Measurements from ENCODE around the gene ZNF648. TPM values are rescaled to one million over a fixed set of nuclear protein-coding genes. Genes with fewer than 3 reads are reported as not detected.
"Not testable (repeated sequence)": the region's sequence is repeated elsewhere in the genome, so short reads cannot be mapped to it uniquely, and the experiment has no call there.

ZNF648 gene
- total and polyA plus RNA-seq, 2 donors (not counting 1 experiment from before 2014, with no cell fraction given) = not detected

GRCh38 chr1:182050481-182051448 lies 10.7 kb downstream of the ZNF648 start:
- Histone ChIP-seq H2AFZ (ENCODE audit: low read length) (no peak overlapping the region), H3K4me1 (ENCODE audit: control insufficient read depth, extremely low read depth, insufficient read depth, low read length) (no peaks in the 10 kb centered on the region), H3K9ac (ENCODE audit: insufficient read depth, low read length) (no peak overlapping the region), H3K9me3 (ENCODE audit: control insufficient read depth, insufficient read depth, low read depth, low read length) (no peaks in the 10 kb centered on the region), H3K4me2 (ENCODE audit: extremely low read depth, insufficient read depth, low read length) (no peak overlapping the region), H3K79me2 (ENCODE audit: control insufficient read depth, insufficient read depth, low read length) (no peaks in the 10 kb centered on the region), H3K36me3 (ENCODE audit: control insufficient read depth, insufficient read depth, low read length) (no peaks in the 10 kb centered on the region), H3K27me3 (ENCODE audit: control insufficient read depth, insufficient read depth, low read length) (no peaks in the 10 kb centered on the region), H4K20me1 (ENCODE audit: control insufficient read depth, extremely low read depth, insufficient read depth, low read length) (no peaks in the 10 kb centered on the region), H3K27ac (ENCODE audit: insufficient read depth, low read length) (no peak overlapping the region), H3K4me3 (replicated peaks in 1 of 4; ENCODE audit: control extremely low read depth in 1 of 4, insufficient read depth in 1 of 4, low read depth in 3 of 4, low read length in 4 of 4) (no peak overlapping the region)
- no peak for DNase-seq (ENCODE audit: low read depth in 2 of 2)
- no peak for TF ChIP-seq EZH2 (IDR thresholded peaks at IDR 0.05; ENCODE audit: low read length, missing control alignments)
- TF ChIP-seq, protein P1, sequence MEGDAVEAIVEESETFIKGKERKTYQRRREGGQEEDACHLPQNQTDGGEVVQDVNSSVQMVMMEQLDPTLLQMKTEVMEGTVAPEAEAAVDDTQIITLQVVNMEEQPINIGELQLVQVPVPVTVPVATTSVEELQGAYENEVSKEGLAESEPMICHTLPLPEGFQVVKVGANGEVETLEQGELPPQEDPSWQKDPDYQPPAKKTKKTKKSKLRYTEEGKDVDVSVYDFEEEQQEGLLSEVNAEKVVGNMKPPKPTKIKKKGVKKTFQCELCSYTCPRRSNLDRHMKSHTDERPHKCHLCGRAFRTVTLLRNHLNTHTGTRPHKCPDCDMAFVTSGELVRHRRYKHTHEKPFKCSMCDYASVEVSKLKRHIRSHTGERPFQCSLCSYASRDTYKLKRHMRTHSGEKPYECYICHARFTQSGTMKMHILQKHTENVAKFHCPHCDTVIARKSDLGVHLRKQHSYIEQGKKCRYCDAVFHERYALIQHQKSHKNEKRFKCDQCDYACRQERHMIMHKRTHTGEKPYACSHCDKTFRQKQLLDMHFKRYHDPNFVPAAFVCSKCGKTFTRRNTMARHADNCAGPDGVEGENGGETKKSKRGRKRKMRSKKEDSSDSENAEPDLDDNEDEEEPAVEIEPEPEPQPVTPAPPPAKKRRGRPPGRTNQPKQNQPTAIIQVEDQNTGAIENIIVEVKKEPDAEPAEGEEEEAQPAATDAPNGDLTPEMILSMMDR (conservative IDR thresholded peaks at IDR 0.05 in 1 of 2, IDR thresholded peaks at IDR 0.05 in 1 of 2; ENCODE audit: low read depth in 1 of 2, low read length in 2 of 2) = no peak

DNA sequence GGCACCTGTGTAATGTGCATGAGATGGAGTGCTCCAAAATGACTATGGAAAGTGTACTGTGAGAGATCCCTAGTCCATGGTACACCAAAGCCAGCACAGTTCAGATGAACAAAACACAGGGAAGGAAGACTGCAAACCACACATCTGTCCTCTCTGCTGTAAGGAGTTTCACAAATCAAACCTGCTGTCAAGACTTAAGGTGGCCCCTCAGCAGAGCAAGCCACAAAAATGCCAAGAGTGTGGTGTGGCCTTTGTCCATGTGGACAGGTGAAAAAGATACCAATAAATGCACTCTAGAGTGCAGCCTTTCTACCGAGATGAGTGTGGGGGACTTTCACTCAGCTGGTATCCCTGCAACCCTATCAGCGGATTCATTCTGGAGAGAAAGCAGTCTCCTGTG lies 12.9 kb downstream of the ZNF648 start:
- no peak for DNase-seq (ENCODE audit: low read depth in 2 of 2)
- Histone ChIP-seq H4K20me1 (ENCODE audit: control insufficient read depth, extremely low read depth, insufficient read depth, low read length) (no peaks in the 10 kb centered on the region), H2AFZ (ENCODE audit: low read length) (no peak overlapping the region), H3K4me3 (replicated peaks in 1 of 4; ENCODE audit: control extremely low read depth in 1 of 4, insufficient read depth in 1 of 4, low read depth in 3 of 4, low read length in 4 of 4) (no peak overlapping the region), H3K79me2 (ENCODE audit: control insufficient read depth, insufficient read depth, low read length) (no peaks in the 10 kb centered on the region), H3K4me2 (ENCODE audit: extremely low read depth, insufficient read depth, low read length) (no peak overlapping the region), H3K9me3 (ENCODE audit: control insufficient read depth, insufficient read depth, low read depth, low read length) (no peaks in the 10 kb centered on the region), H3K27me3 (ENCODE audit: control insufficient read depth, insufficient read depth, low read length) (no peaks in the 10 kb centered on the region), H3K4me1 (ENCODE audit: control insufficient read depth, extremely low read depth, insufficient read depth, low read length) (no peaks in the 10 kb centered on the region), H3K9ac (ENCODE audit: insufficient read depth, low read length) (no peak overlapping the region), H3K36me3 (ENCODE audit: control insufficient read depth, insufficient read depth, low read length) (no peaks in the 10 kb centered on the region), H3K27ac (ENCODE audit: insufficient read depth, low read length) (no peak overlapping the region)
- TF ChIP-seq, protein P1 (conservative IDR thresholded peaks at IDR 0.05 in 1 of 2, IDR thresholded peaks at IDR 0.05 in 1 of 2; ENCODE audit: low read depth in 1 of 2, low read length in 2 of 2) = no peak
- TF ChIP-seq EZH2 (IDR thresholded peaks at IDR 0.05; ENCODE audit: low read length, missing control alignments) = no peak

- no peak for TF ChIP-seq EZH2 (IDR thresholded peaks at IDR 0.05; ENCODE audit: low read length, missing control alignments)
- TF ChIP-seq, protein P1 (conservative IDR thresholded peaks at IDR 0.05 in 1 of 2, IDR thresholded peaks at IDR 0.05 in 1 of 2; ENCODE audit: low read depth in 1 of 2, low read length in 2 of 2) = no peak
- H3K27me3 ChIP-seq (ENCODE audit: control insufficient read depth, insufficient read depth, low read length) = no peaks in the 10 kb centered on the region
- no peak for DNase-seq (ENCODE audit: low read depth in 2 of 2)
Observed at GRCh38 chr1:182046763-182047162, 14.7 kb downstream of the ZNF648 start.

GRCh38 chr1:182045481-182045880 lies 16.0 kb downstream of the ZNF648 start:
- not testable (repeated sequence) for H3K79me2 ChIP-seq (ENCODE audit: control insufficient read depth, insufficient read depth, low read length); H4K20me1 ChIP-seq (ENCODE audit: control insufficient read depth, extremely low read depth, insufficient read depth, low read length); H3K4me3 ChIP-seq (replicated peaks in 1 of 4; ENCODE audit: control extremely low read depth in 1 of 4, insufficient read depth in 1 of 4, low read depth in 3 of 4, low read length in 4 of 4); H3K4me1 ChIP-seq (ENCODE audit: control insufficient read depth, extremely low read depth, insufficient read depth, low read length); H3K27ac ChIP-seq (ENCODE audit: insufficient read depth, low read length); H3K9me3 ChIP-seq (ENCODE audit: control insufficient read depth, insufficient read depth, low read depth, low read length); DNase-seq (ENCODE audit: low read depth in 2 of 2); H3K27me3 ChIP-seq (ENCODE audit: control insufficient read depth, insufficient read depth, low read length); H3K36me3 ChIP-seq (ENCODE audit: control insufficient read depth, insufficient read depth, low read length); H3K4me2 ChIP-seq (ENCODE audit: extremely low read depth, insufficient read depth, low read length); H3K9ac ChIP-seq (ENCODE audit: insufficient read depth, low read length); H2AFZ ChIP-seq (ENCODE audit: low read length)

More at GRCh38 chr1:182046763-182047162, 14.7 kb downstream of the ZNF648 start:
- H2AFZ ChIP-seq (ENCODE audit: low read length) = no peak overlapping the region
- no peaks in the 10 kb centered on the region for H3K36me3 ChIP-seq (ENCODE audit: control insufficient read depth, insufficient read depth, low read length)
- no peak overlapping the region for H3K27ac ChIP-seq (ENCODE audit: insufficient read depth, low read length)
- no peaks in the 10 kb centered on the region for H3K9me3 ChIP-seq (ENCODE audit: control insufficient read depth, insufficient read depth, low read depth, low read length)
- H3K4me3 ChIP-seq (replicated peaks in 1 of 4; ENCODE audit: control extremely low read depth in 1 of 4, insufficient read depth in 1 of 4, low read depth in 3 of 4, low read length in 4 of 4) = no peak overlapping the region
- H3K4me2 ChIP-seq (ENCODE audit: extremely low read depth, insufficient read depth, low read length) = no peak overlapping the region
- no peaks in the 10 kb centered on the region for H4K20me1 ChIP-seq (ENCODE audit: control insufficient read depth, extremely low read depth, insufficient read depth, low read length)
- no peaks in the 10 kb centered on the region for H3K79me2 ChIP-seq (ENCODE audit: control insufficient read depth, insufficient read depth, low read length)
- no peaks in the 10 kb centered on the region for H3K4me1 ChIP-seq (ENCODE audit: control insufficient read depth, extremely low read depth, insufficient read depth, low read length)
- H3K9ac ChIP-seq (ENCODE audit: insufficient read depth, low read length) = no peak overlapping the region

Measured in fibroblast of lung (primary cell).